GM19468 (cell line): ENCODE measurements around the gene PSD4.

Experiments
- ATAC-seq: cut with Tn5 transposase; IDR thresholded peaks from one replicate; pipeline ENCODE4 v1.9.1; 2021; ENCODE audit warnings: mild to moderate bottlenecking, moderate library complexity, moderate number of reproducible peaks; ENCODE audit not compliant: unreplicated experiment; ENCODE audit errors: extremely low read depth

PSD4 gene

DNA sequence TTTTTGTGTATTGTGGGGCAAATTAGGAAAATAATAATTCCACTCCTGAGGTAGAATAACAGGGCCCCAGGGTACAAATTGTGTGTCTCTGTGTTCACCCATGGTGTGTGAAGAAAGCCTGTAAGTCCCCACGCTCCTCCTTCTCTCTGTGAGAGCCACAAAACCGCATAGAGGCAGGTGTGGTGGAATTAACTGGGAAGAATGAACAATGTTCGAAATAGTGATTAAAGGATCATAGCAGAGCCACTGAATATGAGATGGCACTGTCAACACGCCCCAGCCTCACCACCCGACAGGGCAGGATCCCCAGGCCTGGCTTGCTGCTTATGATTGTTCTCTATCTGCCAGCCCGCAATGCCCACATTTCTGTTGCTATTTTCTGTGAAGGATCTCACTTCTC, 32.3 kb upstream of the PSD4 start:
- no peak for ATAC-seq

DNA sequence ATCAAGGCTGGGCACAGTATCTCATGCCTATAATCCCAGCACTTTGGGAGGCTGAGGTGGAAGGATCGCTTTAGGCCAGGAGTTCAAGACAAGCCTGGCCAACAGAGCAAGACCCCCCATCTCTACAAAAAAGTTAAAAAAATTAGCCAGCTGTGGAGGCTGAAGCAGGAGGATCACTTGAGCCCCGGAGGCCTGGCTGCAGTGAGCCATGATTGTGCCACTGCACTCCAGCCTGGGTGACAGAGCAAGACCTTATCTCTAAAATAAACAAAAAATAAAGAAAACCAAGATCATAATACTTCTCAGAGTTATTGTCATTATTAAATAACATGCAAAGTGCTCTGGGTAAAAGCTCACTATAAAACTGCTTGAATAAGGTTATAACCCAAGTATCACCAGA, 31.5 kb upstream of the PSD4 start:
- no peak for ATAC-seq

DNA sequence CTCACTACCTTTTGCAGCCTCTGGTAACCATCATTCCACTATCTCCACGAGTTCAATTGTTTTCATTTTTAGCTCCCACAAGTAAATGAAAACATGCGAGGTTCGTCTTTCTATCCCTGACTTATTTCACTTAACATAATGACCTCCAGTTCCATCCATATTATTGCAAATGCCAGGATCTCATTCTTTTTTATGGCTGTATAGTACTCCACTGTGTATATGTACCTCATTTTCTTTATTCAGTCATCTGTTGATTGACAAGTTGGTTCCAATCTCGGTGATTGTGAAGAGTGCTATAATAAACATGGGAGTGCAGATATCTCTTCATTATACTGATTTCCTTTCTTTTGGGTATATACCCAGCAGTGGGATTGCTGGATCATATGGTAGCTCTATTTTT, 29.5 kb upstream of the PSD4 start:
- no peak for ATAC-seq

DNA sequence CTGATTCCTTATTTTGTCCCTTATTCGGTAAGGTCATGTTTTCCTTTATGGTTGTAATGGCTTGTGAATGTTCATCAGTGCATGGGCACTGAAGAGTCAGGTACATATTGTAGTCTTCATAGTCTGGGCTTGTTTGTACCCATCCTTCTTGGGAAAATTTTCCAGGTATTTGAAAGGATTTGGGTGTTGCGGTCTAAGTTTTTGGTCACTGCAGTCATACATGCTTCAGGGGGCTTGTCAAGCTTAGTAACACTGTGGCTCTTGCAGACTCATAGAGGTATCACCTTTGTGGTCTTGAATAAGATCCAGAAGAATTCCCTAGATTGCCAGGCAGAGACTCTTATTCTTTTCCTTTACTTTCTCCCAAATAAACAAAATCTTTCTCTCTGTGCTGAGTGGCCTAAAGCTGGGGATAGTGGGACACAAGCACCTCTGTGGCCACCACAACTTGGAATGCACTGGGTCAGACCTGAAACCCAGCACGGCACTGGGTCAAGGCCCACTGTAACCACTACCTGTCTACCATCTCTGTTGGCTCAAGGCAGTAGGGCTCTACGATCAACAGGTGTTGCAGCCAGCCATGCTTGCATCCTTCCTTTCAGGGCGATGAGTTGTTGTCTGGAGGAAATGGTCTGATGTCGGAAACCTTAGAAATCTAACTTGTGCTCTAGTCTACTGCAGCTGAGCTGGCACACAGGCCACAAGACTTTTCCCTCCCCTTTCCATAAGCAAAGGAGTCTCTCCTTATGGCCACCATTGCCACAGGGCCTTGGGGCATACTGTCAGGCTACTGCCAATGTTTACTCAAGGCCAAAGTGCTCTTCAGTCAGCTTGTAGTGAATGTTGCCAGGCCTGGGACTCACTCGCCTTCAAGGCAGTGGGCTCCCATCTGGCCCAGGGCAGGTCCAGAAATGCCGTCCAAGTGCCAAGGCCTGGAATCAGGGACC, 24.9 kb upstream of the PSD4 start:
- ATAC-seq, result no peak

DNA sequence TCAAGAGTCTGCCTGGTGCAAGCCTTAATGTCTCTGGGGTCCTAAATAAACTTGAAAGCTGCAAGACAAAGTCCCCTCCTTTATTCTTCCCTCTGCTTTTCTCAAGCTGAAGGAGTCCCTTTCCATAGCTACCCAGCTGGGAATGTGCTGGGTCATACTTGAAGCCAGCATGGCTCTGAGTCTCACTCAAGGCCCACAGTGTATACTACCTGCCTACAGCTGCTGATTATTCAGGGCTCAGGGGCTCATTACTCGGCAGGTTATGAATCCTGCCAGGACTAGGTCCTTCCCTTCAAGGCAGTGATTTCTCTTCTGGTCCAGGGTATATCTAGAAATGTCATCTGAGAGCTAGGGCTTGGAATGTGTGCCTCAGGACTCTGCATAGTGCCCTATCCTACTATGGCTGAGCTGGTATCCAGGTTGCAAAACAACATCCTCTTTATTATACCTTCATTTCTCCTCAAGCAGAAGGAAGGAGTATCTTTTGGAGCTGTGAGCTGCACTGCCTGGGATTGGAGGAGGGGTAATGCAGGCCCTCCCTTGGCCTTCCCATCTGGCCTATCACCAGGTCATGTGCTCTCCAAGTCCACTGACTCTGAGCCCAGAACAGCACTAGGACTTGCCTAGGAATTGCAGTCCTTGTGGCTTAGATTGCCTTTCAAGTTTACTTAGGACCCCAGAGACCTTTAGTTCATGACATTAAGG, 24.1 kb upstream of the PSD4 start:
- no peak for ATAC-seq

DNA sequence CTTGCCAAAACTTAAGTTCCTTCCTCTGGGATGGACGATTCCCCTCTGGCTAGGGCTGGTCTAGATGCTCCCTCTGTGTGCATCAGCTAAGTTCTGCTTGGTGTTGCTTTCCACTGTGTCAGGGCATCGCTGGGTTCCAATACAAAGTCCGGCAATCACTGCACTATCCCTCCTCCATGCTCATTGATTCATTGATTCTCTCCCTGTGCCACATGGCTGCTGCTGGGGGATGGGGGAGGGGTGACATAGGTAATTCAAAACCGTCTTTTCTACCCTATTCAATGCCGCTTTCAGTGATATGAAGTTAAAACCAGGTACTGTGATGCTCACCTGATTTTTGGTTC, 23.5 kb upstream of the PSD4 start:
- no peak for ATAC-seq

DNA sequence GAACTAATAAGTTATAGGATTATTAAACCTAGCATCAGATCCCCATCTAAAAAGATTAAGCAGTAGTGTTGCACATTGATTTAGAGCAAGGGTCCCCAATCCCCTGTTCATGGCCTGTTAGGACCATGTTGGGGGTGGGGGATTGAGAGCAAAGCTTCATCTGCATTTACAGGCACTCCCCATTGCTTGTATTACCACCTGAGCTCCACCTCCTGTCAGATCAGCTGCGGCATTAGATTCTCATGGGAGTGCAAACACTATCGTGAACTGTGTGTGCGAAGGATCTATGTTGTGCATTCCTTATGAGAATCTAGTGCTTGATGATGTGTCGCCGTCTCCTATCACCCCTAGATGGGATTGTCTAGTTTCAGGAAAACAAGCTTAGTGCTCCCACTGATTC, 18.4 kb upstream of the PSD4 start:
- no peak for ATAC-seq

DNA sequence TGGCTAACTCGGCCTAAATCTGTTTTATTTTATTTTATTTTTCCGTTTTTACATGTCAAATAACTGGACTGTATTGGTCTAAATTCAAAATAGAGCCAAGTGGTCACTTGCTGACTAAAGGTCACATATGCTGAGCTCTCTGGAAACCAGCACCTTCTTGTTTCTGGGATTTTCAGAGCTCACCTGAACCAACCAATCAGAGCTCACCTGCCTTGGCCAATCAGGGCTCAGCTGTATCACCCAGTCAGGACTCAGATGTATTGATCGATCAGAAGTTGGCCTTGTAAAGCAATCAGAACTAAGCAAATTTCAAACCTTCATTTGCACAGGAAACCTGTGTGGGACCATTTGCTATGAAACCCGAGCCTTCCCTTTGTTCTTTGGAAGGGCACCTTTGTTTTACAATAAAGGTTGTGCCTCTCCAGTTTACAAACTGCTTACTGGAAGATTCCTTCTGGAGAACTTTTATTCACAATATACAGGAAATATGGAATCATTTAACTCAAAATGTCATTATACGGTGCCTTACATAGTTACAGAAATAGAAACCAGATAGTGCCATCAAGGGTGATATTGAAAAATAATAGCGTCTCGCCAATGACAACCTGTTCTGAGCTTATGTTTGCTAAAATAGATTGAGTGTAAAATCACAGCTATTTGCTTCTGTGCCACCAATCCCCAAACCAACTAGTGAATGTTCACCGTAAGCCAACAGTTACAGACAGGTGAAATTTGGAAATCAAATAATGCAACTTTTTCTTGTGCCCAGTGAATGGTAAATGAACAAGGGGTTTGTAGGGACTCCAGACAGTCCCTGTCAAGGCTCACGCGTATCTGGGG, 17.3 kb upstream of the PSD4 start:
- ATAC-seq, result no peak

DNA sequence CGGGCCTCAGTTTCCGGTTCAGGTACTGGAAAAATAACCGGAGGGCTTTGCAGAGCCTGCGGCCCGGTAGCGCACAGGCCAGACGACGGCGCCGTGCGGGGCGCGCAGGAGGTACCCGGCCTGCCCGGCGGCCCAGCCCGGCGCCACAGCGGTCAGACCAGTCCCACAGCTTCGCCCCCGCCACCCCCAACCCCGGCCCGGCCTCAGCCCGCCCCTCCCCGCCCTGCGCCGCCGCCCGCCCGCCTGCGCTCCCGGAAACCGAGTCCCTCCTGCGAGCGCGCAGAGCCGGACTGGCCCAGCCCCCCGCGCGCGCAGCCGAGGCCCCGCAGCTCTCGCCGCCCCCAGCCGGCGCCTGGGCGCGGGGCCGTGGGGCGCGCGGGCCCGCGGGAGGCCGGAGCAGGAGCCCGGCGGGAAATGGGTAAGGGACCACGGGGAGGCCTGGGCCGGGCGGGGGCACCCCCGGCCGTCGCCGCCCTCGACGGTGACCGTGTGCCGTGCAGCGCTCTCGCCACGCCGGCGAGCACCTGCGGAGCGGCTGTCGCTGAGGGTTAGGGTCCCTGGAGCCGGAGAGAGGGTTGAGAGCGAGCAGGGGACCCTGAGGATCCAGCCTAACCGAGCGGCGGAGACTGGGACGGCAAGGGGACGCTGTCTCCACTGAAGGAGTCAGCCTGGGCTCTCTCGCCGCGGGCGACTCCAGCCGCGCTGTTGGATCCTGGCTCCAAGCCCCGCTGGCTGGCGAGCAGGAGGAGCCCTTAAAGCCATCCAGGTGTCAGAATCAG, 16.5 kb upstream of the PSD4 start:
- no peak for ATAC-seq

DNA sequence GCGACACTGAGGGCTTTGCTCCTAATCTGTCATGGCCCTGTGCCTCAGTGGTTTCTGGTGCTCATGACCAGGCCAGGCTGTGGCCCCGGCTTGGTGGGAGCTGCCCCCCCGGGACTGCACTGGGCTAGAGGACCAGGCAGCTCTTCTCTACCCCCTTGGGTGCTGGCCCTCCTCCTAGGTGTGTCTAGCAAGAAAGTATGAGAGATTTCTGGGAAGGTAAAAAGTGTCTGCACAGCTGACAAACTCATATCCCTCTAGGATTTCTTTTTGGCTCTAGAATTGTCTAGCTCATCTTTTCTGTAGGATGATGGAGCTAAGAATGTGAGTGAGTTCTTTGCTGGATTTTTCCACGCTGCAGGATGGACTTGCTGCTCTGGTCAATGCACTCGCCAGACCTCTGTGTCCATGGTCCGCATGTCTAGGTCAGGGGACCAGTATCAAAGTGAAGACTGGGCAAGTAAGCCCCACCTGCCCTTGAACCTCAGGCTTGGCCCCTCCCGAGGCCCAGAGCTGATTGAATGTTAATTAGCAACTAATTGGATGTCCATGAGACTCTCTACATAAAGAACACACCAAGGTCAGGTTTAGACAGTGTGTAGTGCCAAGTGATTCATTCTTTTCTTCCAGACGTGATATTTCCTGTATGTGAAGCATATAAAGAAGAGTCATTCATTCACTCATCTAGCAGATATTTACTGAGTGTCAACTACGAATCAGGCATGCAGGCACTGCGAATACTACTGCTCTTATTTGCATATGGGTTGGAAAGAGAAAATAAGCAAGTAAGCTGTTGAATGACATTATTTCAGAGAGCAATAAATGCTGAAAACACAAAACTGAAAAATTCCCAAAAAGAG, 15.6 kb upstream of the PSD4 start:
- no peak for ATAC-seq

DNA sequence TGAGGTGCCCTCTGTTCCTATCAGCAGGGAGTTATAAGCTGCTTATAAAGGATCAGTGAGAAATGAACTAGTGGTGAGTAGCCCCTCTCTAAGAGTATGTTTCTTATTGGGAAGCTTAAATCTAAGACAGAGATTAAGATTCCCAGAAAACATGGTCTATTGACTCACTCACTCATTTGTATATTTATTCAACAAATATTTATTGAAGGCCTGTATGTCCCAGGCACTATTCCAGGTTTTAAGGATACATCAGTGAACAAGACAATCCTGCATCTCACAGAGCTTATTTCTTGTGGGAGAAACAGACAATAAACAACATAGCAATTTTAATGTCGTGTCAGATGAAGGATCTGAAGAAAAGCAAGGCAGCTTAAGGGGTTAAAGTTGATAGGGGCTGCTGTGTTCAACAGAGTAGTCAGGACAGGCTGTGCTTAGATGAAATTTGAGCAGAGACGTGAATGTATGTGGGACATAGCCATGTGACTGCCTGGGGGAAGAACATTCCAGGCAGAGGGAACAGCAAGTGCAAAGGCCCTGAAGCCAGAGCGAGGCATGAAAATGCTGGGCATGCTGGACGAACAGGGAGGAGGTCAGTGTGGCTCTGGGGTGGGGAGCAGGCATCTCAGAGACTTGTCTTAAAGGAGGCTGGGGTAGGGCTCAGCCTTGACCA, 14.8 kb upstream of the PSD4 start:
- ATAC-seq, result no peak

DNA sequence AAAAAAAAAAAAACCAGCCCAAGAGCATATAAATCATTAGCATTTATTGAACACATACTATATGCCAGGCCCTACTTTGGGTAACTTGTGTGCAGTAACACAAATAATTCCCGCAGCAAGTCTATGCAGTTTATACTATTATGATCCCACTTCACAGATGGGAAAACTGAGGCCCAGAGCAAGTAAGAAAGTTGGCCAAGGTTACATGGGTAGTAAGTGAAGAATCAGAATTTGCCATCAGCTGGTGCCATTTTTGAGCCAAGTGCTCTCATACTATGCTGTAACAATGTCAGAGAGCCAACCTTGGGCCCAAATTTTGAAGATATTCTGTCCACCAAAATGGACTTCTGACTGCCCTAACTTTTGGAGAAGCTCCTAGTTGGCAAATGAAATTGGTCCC, 13.5 kb upstream of the PSD4 start:
- no peak for ATAC-seq

DNA sequence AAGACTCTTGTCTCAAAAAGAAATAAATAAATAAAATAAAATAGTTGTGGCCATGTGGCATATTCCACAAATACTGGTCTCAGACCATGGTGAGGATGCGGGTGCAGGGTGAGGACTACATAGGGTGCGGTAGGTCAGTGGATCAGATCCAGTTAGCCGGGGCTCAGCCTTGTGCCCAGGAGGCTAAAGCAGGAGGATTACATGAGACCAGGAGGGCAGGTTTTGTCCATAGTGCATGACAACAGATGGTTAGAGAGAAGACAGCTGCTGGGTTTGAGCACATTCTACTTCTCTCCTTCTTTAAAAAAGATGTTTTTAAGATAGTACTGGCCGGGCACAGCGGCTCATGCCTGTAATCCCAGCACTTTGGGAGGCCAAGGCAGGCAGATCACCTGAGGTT, 12.8 kb upstream of the PSD4 start:
- ATAC-seq, result no peak

DNA sequence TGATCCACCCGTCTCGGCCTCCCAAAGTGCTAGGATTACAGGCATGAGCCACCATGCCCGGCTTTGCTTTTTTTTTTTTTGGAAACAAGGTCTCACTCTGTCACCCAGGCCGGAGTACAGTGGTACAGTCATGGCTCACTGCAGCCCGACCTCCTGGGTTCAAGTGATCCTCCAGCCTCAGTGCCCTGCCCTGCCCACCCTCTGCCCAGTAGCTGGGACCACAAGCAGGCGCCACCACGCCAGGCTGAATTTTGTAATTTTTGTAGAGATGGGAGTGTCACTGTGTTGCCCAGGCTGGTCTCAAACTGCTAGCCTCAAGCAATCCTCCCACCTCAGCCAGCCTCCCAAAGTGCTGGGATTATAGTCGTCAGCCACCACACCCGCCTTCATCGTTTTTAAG, 11.6 kb upstream of the PSD4 start:
- ATAC-seq, result no peak

DNA sequence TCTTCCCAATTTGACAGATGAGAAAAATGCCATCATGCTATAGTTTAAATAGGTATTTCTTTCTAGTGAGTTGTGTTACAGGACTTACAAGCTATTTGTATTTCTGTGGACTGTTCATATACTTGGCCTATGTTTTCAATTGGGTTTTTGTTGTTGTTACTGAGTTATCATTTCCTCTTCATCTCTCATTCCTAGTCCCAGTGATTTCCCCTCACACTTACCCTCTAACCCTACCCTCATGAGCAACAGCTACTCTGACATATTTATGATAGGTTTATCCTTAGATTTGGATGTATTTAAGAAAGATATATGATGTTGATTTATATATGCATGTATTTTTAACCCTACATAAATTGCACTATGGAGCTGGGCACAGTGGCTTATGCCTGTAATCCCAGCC, 10.9 kb upstream of the PSD4 start:
- ATAC-seq, result no peak

DNA sequence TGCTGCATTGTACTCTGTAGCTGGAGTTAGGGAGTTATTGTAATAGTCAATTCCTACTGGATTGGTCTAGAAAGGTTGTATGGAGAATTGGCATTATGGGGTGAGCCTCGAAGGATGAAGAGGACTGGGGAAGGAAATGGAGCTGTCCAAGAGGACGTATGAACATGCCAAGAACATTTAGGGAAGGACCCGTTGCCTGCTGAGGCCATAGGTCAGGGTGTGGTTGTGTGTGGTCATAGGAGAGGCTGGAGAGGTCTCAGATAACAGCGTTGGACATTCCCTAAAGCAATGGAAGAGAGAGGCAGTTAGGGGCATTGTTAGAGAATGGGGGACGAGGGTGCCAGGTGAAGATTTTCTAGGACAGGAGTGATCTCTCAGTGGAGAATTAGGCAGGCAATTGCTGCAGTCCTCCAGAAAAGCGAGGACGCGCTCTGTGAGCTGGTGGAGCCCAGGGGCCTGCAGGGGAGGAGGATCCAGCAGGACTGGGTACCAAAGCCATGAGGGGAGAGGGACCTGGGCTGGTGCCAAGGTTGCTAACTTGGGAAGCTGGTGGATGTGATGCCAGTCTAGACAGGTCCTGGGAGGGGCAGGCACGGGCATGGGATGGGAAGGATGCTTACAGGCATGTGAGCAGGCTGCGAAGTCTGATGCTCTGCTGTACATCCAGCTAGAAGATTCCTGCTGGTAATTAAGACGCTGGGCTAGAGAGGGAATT, 9.4 kb upstream of the PSD4 start:
- no peak for ATAC-seq

DNA sequence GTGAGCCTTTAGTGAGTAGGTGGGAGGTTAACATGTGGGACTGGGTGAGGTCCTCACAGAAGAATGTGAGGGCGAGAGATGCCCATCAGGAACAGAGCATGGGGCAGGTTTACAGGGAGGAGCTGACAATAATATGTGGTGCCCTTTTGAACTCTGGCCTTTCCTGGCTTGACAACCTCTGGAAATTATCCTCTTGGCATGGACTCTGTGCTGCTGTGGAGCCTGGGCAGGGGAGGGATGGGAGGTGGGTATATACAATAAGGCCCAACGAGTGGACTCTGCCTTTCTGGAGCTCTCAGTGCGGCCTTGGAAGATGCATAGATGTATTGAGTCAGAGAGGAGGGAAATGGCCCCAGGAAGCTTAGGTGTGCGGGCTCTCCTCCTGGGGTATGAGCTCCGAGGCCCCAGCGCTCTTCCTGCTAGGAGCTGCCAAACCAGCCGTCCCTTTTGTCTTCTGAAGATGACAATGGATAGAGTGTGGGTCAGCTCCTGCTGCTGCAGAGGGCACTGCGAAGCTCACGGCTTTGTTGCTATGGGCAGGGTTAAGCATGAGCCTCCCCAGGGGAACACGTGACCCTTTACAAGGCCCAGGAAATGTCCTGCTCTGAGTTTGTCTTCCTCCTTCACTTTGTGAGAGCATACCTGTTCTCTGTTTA, 8.7 kb upstream of the PSD4 start:
- ATAC-seq, result no peak
